Small intestine (tissue), 7 donors: ENCODE measurements around the gene MARVELD2. TPM values are rescaled to one million over a fixed set of nuclear protein-coding genes. Genes with fewer than 3 reads are reported as not detected.
A peak's percentile ranks its signal among the peaks of the same experiment; 100 is the strongest.
"Not testable (repeated sequence)": the region's sequence is repeated elsewhere in the genome, so short reads cannot be mapped to it uniquely, and the experiment has no call there.

ENCODE experiments used
- DNase-seq, 2 donors: peaks; one replicate each; pipeline versions ENCODE4 v3.0.0 to v3.0.0-alpha.2; 2013
- FAIRE-seq: peaks from 2 replicates; lab custom pipeline; 2012; peaks lifted over from hg19 to GRCh38; lab: Jason Lieb, UNC
- H3K27ac ChIP-seq, 3 donors: one replicate each; pipeline ENCODE4 v1.5.1; 2013; ENCODE audit warnings: low read length in 2 of 3, mild to moderate bottlenecking in 2 of 3, control low read depth in 1 of 3, inconsistent platforms in 1 of 3, low read depth in 1 of 3, moderate library complexity in 1 of 3
- H3K27me3 ChIP-seq, 3 donors: one replicate each; pipeline ENCODE4 v1.6.1; 2013; ENCODE audit warnings: low read length in 3 of 3, inconsistent platforms in 1 of 3; ENCODE audit not compliant: control insufficient read depth in 3 of 3, insufficient read depth in 3 of 3
- H3K36me3 ChIP-seq, 3 donors: one replicate each; pipeline ENCODE4 v1.6.1; 2013; ENCODE audit warnings: low read length in 3 of 3, inconsistent platforms in 1 of 3, low read depth in 1 of 3, mild to moderate bottlenecking in 1 of 3, moderate library complexity in 1 of 3; ENCODE audit not compliant: control insufficient read depth in 3 of 3, insufficient read depth in 2 of 3
- H3K4me1 ChIP-seq, 3 donors: one replicate each; pipeline ENCODE4 v1.6.1; 2013; ENCODE audit warnings: low read length in 2 of 3, inconsistent platforms in 1 of 3, low read depth in 1 of 3, mild to moderate bottlenecking in 1 of 3, moderate library complexity in 1 of 3; ENCODE audit not compliant: control insufficient read depth in 3 of 3, insufficient read depth in 2 of 3
- H3K4me3 ChIP-seq, 3 donors: one replicate each; pipeline ENCODE4 v1.5.1; 2013; ENCODE audit warnings: low read length in 3 of 3, control low read depth in 1 of 3, inconsistent platforms in 1 of 3, low read depth in 1 of 3, mild to moderate bottlenecking in 1 of 3, moderate library complexity in 1 of 3
- H3K9me3 ChIP-seq, 2 donors: one replicate each; pipeline ENCODE4 v1.6.1; 2013; ENCODE audit warnings: low read depth in 1 of 2, low read length in 1 of 2; ENCODE audit not compliant: control insufficient read depth in 2 of 2, insufficient read depth in 1 of 2
- WGBS, 3 donors: extraction: QIAGEN DNeasy Blood & Tissue Kit; methylation state at CpG; one replicate each; pipeline ENCODE4 v1.1.7; 2013; 5-methylcytosine and 5-hydroxymethylcytosine counted together
- polyA plus RNA-seq, 4 donors: library from polyadenylated mRNA; stranded (reverse) in 3 of 4; unstranded in 1 of 4; fragments of 200-250 nt in 3 of 4; fragments of 120-200 nt in 1 of 4; gene quantifications; one replicate each; pipeline versions ENCODE4 v1.2.1 to v1.2.3, GENCODE V29; 2013
- donor health status: healthy with polysubstance abuse.
- donor health status: control.
- donor health status: control.
- donor health status: Bipolar disorder and iron deficiency.
- donor health status: healthy.

The MARVELD2 gene
- polyA plus RNA-seq, 4 donors, result 6.2 to 52.2 (median 9.4) TPM

DNA sequence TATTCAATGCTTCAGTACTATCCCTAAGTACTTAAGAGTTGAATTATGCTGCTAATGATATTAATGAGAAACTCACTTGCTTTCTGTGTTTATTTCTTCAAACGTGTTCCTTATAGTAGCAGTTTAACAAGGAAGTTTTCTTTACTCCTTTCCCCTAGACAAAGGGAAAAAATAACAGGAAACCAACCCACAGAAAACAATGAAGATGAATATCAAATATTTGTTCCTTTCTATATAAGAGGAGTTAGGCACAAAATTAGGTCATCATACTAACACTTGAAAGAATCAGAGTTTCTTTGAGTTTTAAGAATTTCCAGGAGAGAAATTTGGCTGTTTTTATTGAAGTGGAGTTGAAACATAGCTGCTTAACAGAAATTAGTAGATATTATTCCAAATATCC is 62.3 kb downstream of the MARVELD2 start:
- 8 to 17% (median 17%) methylated on average over 1 of the region's 1 CpG for WGBS, 3 donors
- no peaks in the 10 kb centered on the region for H3K36me3 ChIP-seq
- no peaks in the 10 kb centered on the region for H3K9me3 ChIP-seq
- H3K4me3 ChIP-seq, result no peak overlapping the region
- FAIRE-seq, result no peak
- no peak for DNase-seq
- no peaks in the 10 kb centered on the region for H3K4me1 ChIP-seq
- no peaks in the 10 kb centered on the region for H3K27me3 ChIP-seq
- no peak overlapping the region for H3K27ac ChIP-seq

DNA sequence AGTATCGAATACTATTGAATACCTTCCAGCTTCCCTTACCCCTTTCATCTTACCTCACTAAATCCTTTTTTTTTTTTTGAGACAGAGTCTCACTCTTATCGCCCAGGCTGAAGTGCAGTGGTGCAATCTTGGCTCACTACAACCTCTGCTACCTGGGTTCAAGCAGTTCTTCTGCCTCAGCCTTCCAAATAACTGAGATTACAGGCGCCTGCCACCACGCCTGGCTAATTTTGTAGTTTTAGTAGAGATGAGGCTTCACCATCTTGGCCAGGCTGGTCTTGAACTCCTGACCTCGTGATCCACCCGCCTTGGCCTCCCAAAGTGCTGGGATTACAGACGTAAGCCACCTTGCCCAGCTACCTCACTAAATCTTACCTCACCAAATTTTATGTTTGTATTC is 63.4 kb downstream of the MARVELD2 start:
- not testable (repeated sequence) for DNase-seq, H3K4me1 ChIP-seq, H3K36me3 ChIP-seq, H3K27ac ChIP-seq, H3K9me3 ChIP-seq, H3K27me3 ChIP-seq, H3K4me3 ChIP-seq, FAIRE-seq
- 83 to 84% (median 83%) methylated on average over 7 of the region's 7 CpGs for whole genome bisulfite sequencing, 3 donors

DNA sequence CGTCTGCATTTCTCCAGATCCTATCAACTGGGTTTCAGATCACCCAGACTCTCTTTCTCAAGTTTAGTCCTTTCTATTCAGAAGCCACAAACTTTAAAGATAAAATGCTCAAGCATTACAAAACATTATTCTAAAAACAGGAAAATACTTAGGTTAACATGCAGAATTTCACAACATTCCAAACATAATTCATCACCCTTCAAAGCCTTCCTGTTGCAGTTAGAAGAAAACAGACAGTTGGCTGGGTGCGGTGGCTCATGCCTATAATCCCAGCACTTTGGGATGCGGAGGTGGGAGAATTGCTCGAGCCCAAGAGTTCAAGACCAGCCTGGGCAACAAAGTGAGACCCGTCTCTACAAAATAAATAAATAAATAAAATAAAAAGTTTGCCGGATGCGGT is 70.0 kb downstream of the MARVELD2 start:
- H3K9me3 ChIP-seq, result no peaks in the 10 kb centered on the region
- H3K27ac ChIP-seq, result no peak overlapping the region
- no peaks in the 10 kb centered on the region for H3K27me3 ChIP-seq
- peaks cover 0 to 17% (median 0%) of the 10 kb centered on the region in 3 donors for H3K4me1 ChIP-seq
- WGBS, 3 donors, result 79 to 91% (median 82%) methylated on average over 7 of the region's 7 CpGs
- H3K36me3 ChIP-seq, result no peaks in the 10 kb centered on the region
- FAIRE-seq (no peak), DNase-seq (no peak)
- no peak overlapping the region for H3K4me3 ChIP-seq

DNA sequence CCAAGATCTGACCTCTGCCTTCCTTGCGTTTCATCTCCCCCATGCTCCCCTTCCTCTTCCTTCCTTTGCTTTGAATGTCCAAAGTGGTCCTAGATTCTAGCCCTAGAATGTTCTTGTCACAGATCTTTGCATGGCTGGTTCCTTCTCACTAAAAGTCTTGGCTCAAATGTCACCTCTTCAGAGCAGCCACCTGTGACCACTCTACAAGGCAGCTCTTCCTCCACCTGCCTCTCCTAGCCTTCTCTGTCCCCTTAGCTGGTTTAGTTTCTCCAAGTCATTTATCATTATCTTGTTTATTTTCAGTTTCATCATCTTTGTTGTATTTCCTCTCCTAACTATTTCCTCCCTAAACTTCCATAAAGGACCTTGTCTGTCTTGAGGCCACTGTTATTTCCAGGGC is 70.6 kb downstream of the MARVELD2 start:
- Histone ChIP-seq H3K27me3 (no peaks in the 10 kb centered on the region), H3K9me3 (no peaks in the 10 kb centered on the region), H3K36me3 (no peaks in the 10 kb centered on the region), H3K27ac (no peak overlapping the region), H3K4me1 (peaks cover 0 to 17% (median 0%) of the 10 kb centered on the region in 3 donors), H3K4me3 (no peak overlapping the region)
- FAIRE-seq (no peak), DNase-seq (no peak)
- 77 to 100% (median 92%) methylated on average over 1 of the region's 1 CpG for WGBS, 3 donors

DNA sequence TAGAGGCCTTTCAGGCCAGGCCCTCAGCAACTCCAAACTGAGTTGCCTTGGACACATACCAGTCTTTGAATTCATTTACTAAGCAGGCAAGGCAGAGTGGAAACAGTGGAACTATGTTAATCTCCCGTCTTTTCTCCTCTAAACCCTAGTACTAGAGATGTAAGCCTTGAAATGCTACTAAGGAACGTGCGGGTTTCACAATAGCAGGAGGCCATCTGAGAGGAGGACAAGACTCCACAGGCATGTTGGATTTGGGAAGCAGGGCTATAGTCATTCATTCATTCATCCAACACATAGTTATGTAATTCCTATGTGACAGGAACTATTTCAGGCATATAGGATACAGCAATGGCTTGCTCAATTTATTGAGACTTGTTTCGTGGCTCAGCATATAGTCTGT is 74.3 kb downstream of the MARVELD2 start:
- H3K4me3 ChIP-seq, result no peak overlapping the region
- no peaks in the 10 kb centered on the region for H3K9me3 ChIP-seq
- WGBS, 3 donors, result 79 to 88% (median 87%) methylated on average over 4 of the region's 4 CpGs
- H3K27ac ChIP-seq, result peak overlapping the region in 1 of 3 donors; percentile 70
- no peaks in the 10 kb centered on the region for H3K36me3 ChIP-seq
- peaks cover 0 to 24% (median 0%) of the 10 kb centered on the region in 3 donors for H3K4me1 ChIP-seq
- FAIRE-seq (no peak), DNase-seq (peak in 1 of 2 donors; percentile 39)
- peaks cover 0 to 11% (median 0%) of the 10 kb centered on the region in 3 donors for H3K27me3 ChIP-seq

DNA sequence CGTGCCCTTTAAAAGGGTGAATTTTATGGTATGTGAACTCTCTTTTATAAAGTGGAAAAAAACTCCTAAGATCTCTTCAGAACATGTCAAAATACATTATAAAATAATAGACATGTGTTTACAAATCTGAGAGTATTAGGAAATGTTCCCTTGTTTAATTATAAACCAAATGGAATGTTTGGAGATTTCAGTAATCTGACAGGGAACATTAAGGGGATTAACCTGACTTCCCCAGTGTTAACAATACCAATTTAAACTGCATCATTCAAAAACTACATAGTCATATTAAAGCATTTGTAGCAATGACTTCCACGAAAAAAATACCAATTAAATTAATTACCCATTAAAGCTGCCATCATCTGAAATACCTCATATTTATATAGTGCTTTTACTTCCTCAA is 76.1 kb downstream of the MARVELD2 start:
- FAIRE-seq (no peak), DNase-seq (no peak)
- peak overlapping the region in 1 of 3 donors; percentile 95 for H3K27ac ChIP-seq
- H3K4me3 ChIP-seq, result no peak overlapping the region
- H3K9me3 ChIP-seq, result no peaks in the 10 kb centered on the region
- peaks cover 0 to 21% (median 2%) of the 10 kb centered on the region in 3 donors for H3K4me1 ChIP-seq
- WGBS, 3 donors, result 41 to 63% (median 58%) methylated on average over 2 of the region's 2 CpGs
- H3K36me3 ChIP-seq, result no peaks in the 10 kb centered on the region
- peaks cover 0 to 11% (median 2%) of the 10 kb centered on the region in 3 donors for H3K27me3 ChIP-seq

DNA sequence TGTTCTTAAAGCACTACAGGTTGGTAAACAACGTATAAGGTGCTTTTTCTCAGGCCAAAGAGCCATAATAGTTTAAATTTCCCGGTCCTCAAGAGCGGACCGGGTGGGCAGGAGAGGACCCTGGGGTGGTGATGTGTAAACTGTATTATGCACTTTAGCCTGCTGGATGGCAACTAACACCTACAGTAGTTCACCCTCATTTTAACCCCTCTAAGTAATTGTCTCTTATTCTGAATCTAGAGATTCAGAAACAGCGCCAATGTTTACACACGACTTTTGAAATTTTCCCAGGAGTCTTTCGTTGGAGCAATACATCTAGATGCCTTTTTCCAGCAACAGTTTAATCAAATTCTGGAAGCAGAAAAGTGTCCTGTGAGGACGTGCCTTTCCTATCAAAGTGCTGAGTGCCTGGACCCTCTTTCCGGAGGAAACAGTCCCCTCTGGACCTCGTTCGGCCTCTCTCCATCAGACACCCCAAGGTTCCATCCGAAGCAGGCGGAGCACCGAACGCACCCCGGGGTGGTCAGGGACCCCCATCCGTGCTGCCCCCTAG is 77.0 kb downstream of the MARVELD2 start:
- H3K27me3 ChIP-seq, result peaks cover 0 to 11% (median 2%) of the 10 kb centered on the region in 3 donors
- WGBS, 3 donors, result 5 to 13% (median 7%) methylated on average over 17 of the region's 17 CpGs

DNA sequence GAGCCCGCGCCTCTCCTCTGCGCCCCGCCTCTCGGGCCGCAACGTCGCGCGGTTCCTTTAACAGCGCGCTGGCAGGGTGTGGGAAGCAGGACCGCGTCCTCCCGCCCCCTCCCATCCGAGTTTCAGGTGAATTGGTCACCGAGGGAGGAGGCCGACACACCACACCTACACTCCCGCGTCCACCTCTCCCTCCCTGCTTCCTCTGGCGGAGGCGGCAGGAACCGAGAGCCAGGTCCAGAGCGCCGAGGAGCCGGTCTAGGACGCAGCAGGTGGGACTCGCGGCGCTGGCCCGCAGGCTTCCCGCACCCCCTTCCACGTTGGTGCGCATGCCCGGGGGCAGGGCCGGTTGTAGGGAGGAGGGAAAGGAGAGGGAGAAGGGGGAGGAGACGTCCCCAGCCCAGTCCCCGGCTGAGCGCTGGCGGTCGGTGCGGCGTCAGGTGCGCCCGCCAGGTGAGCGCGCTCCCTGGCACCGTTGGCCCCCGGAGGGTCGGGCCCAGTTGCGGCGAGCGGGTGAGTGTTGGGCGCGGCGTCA is 77.5 kb downstream of the MARVELD2 start, which contains the start of gene OCLN:
TSS of gene OCLN (plus strand) at position 400 of the 532 bp plus-strand sequence. CDS start 11,455 bp downstream, outside the sequence.
- H3K36me3 ChIP-seq, result no peaks in the 10 kb centered on the region
- peaks cover 0 to 11% (median 2%) of the 10 kb centered on the region in 3 donors for H3K27me3 ChIP-seq
- no peaks in the 10 kb centered on the region for H3K9me3 ChIP-seq
- DNase-seq, result peak; percentile 90 to 95
- H3K27ac ChIP-seq, result peak within 1 kb of the TSS; percentile 89 to 98 (median 95)
- peaks cover 0 to 25% (median 2%) of the 10 kb centered on the region in 3 donors for H3K4me1 ChIP-seq
- no peak for FAIRE-seq
- WGBS, 3 donors, result 0 to 2% (median 1%) methylated on average over 45 to 56 of the region's 56 CpGs
- H3K4me3 ChIP-seq, result peak within 1 kb of the TSS; percentile 64 to 92 (median 79)

More for the DNA sequence above, 77.0 kb downstream of the MARVELD2 start:
- H3K9me3 ChIP-seq, result no peaks in the 10 kb centered on the region
- H3K27ac ChIP-seq, result peak overlapping the region; percentile 89 to 98 (median 95)
- H3K36me3 ChIP-seq, result no peaks in the 10 kb centered on the region
- H3K4me3 ChIP-seq, result peak overlapping the region; percentile 64 to 92 (median 79)
- DNase-seq, result no peak
- FAIRE-seq, result no peak
- peaks cover 0 to 25% (median 2%) of the 10 kb centered on the region in 3 donors for H3K4me1 ChIP-seq
